Endothelial cell of umbilical vein (primary cell): ENCODE measurements around the gene IRF1.

Source experiments
- EZH2 ChIP-seq: IDR thresholded peaks from 2 replicates; pipeline ENCODE4 v1.6.1; 2012; ENCODE audit warnings: borderline replicate concordance, low read depth, mild to moderate bottlenecking, moderate library complexity, low read length, inconsistent platforms; ENCODE audit not compliant: severe bottlenecking
- GATA2 ChIP-seq: IDR thresholded peaks from 2 replicates; pipeline ENCODE4 v1.7.0; 2011; ENCODE audit warnings: low read depth, mild to moderate bottlenecking, moderate library complexity, mixed read lengths, low read length; ENCODE audit not compliant: insufficient read length, insufficient read depth
- JUN ChIP-seq: IDR thresholded peaks from 2 replicates; pipeline ENCODE4 v1.6.1; 2011; ENCODE audit warnings: borderline replicate concordance, low read depth; ENCODE audit not compliant: insufficient read length, insufficient read depth
- POLR2A ChIP-seq: IDR thresholded peaks from 2 replicates; pipeline ENCODE4 v1.6.1; 2012; ENCODE audit warnings: low read depth, mild to moderate bottlenecking, control low read depth, low read length
- POLR2AphosphoS5 ChIP-seq: IDR thresholded peaks from 2 replicates; pipeline ENCODE4 v1.6.1; 2012; ENCODE audit warnings: low read depth, mild to moderate bottlenecking, control low read depth, low read length, moderate library complexity; ENCODE audit not compliant: insufficient read depth
- TF ChIP-seq, protein P1 (sequence below), 2 donors: IDR thresholded peaks; 1 replicate in 1 of 2; 2 replicates in 1 of 2; pipeline ENCODE4 v1.5.1; 2011; ENCODE audit warnings: low read length in 2 of 2, mild to moderate bottlenecking in 2 of 2, moderate library complexity in 2 of 2, control low read depth in 1 of 2, inconsistent platforms in 1 of 2, low read depth in 1 of 2; ENCODE audit not compliant: insufficient read depth in 1 of 2; ENCODE audit errors: extremely low read depth in 1 of 2
- TF ChIP-seq, protein P2 (sequence below): IDR thresholded peaks from 2 replicates; pipeline ENCODE4 v1.6.1; 2011; ENCODE audit not compliant: insufficient read depth, insufficient read length

DNA sequence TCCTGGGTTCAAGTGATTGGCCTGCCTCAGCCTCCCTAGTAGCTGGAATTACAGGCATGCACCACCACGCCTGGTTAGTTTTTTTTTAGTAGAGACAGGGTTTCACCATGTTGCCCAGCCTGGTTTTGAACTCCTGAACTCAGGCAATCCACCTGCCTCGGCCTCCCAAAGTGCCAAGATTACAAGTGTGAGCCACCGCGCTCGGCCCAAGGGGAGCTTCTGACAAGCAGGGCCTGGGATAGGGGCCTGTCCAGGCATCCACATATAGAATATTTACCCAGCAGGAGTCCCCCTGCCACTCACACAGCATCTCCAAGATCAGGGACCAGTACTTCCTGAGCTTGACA is 10.1 kb downstream of the IRF1 start:
- TF ChIP-seq, protein P1, sequence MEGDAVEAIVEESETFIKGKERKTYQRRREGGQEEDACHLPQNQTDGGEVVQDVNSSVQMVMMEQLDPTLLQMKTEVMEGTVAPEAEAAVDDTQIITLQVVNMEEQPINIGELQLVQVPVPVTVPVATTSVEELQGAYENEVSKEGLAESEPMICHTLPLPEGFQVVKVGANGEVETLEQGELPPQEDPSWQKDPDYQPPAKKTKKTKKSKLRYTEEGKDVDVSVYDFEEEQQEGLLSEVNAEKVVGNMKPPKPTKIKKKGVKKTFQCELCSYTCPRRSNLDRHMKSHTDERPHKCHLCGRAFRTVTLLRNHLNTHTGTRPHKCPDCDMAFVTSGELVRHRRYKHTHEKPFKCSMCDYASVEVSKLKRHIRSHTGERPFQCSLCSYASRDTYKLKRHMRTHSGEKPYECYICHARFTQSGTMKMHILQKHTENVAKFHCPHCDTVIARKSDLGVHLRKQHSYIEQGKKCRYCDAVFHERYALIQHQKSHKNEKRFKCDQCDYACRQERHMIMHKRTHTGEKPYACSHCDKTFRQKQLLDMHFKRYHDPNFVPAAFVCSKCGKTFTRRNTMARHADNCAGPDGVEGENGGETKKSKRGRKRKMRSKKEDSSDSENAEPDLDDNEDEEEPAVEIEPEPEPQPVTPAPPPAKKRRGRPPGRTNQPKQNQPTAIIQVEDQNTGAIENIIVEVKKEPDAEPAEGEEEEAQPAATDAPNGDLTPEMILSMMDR (IDR thresholded peaks at IDR 0.05; ENCODE audit: extremely low read depth in 1 of 2, insufficient read depth in 1 of 2, low read depth in 1 of 2, low read length in 2 of 2): no peak
- TF ChIP-seq, protein P2, sequence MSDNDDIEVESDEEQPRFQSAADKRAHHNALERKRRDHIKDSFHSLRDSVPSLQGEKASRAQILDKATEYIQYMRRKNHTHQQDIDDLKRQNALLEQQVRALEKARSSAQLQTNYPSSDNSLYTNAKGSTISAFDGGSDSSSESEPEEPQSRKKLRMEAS: no peak
- no peak for TF ChIP-seq JUN
- TF ChIP-seq POLR2AphosphoS5: no peak
- no peak for TF ChIP-seq POLR2A
- no peak for TF ChIP-seq EZH2
- TF ChIP-seq GATA2: no peak
